Activated CD4-positive, alpha-beta T cell treated with anti-CD3 and anti-CD28 coated beads for 36 hours (primary cell): ENCODE results near the gene ANKRD6. TPM values are rescaled to one million over a fixed set of nuclear protein-coding genes. Genes with fewer than 3 reads are reported as not detected.

Source experiments
- ATAC-seq: fragments of 200-7000 bp; cut with Tn5 transposase; one replicate; pipeline ENCODE4 v1.10.0; 2021; ENCODE audit warnings: mild to moderate bottlenecking, moderate library complexity
- CTCF ChIA-PET: fragments of 350-600 bp; sonication (Branson Sonifier 250); formaldehyde crosslinking; loops from one replicate; lab custom pipeline; 2021; ENCODE audit warnings: antibody characterized with exemption; lab: Charles Lee
- POLR2A ChIA-PET: fragments of 350-600 bp; sonication (Branson Sonifier 250); formaldehyde crosslinking; loops from one replicate; lab custom pipeline; 2021; ENCODE audit warnings: antibody characterized with exemption, inconsistent platforms; lab: Charles Lee
- DNase-seq: peaks from one replicate; pipeline ENCODE4 v3.0.0-alpha.2; 2020
- H3K27ac Mint-ChIP-seq: one replicate; pipeline ENCODE4 v1.8.0; 2021; ENCODE audit warnings: mixed read lengths
- H3K27me3 Mint-ChIP-seq: one replicate; pipeline ENCODE4 v1.8.0; 2021; ENCODE audit warnings: mixed read lengths
- H3K36me3 Mint-ChIP-seq: one replicate; pipeline ENCODE4 v1.8.0; 2021; ENCODE audit warnings: low read depth, mixed read lengths
- H3K4me1 Mint-ChIP-seq: one replicate; pipeline ENCODE4 v1.8.0; 2021; ENCODE audit warnings: mixed read lengths
- H3K4me3 Mint-ChIP-seq: one replicate; pipeline ENCODE4 v1.8.0; 2021; ENCODE audit warnings: mild to moderate bottlenecking, moderate library complexity, mixed read lengths
- H3K9me3 Mint-ChIP-seq: one replicate; pipeline ENCODE4 v1.8.0; 2021; ENCODE audit warnings: low read depth, mixed read lengths
- intact Hi-C, 2 experiments: fragments of 100-400 bp; cut with DNase I in 1 of 2; cut with micrococcal nuclease in 1 of 2; formaldehyde crosslinking; loops; one replicate each; pipeline versions ENCODE4 v1.14.2 to v1.15.1; 2022 to 2024; cut with DNase I, micrococcal nuclease
- total RNA-seq, 2 experiments: library from RNA; stranded (reverse); gene quantifications; one replicate each; pipeline ENCODE4 v1.2.3, GENCODE V29; 2021

Gene ANKRD6
- total RNA-seq, 2 experiments from 2014 or later: 2.8 to 2.9 TPM

- Mint-ChIP-seq H3K36me3 (no peaks in the 10 kb centered on the region), H3K9me3 (no peaks in the 10 kb centered on the region), H3K4me1 (no peaks in the 10 kb centered on the region), H3K27ac (no peak overlapping the region), H3K4me3 (no peak overlapping the region), H3K27me3 (no peaks in the 10 kb centered on the region)
- no peak for ATAC-seq
- ChIA-PET CTCF (interaction anchor here (1.8 kb wide), 1 partner anchor 15 kb away, joined by 5 read pairs; no protein-coding TSS in a partner anchor), POLR2A (no interaction called here)
- DNase-seq: no peak
- intact Hi-C loops: no loop called here
Observed at GRCh38 chr6:89584539-89584938, 151.6 kb downstream of the ANKRD6 start.

GRCh38 chr6:89585154-89585553 lies 152.2 kb downstream of the ANKRD6 start:
- H3K9me3 Mint-ChIP-seq: no peaks in the 10 kb centered on the region
- intact Hi-C loops: no loop called here
- DNase-seq (no peak), ATAC-seq (no peak)
- H3K4me3 Mint-ChIP-seq: no peak overlapping the region
- ChIA-PET CTCF (no interaction called here), POLR2A (no interaction called here)
- no peaks in the 10 kb centered on the region for H3K36me3 Mint-ChIP-seq
- H3K27me3 Mint-ChIP-seq: no peaks in the 10 kb centered on the region
- no peaks in the 10 kb centered on the region for H3K4me1 Mint-ChIP-seq
- no peak overlapping the region for H3K27ac Mint-ChIP-seq

GRCh38 chr6:89589297-89590025 lies 156.5 kb downstream of the ANKRD6 start:
- Mint-ChIP-seq H3K36me3 (no peaks in the 10 kb centered on the region), H3K9me3 (no peaks in the 10 kb centered on the region), H3K4me3 (no peak overlapping the region), H3K27me3 (no peaks in the 10 kb centered on the region), H3K4me1 (no peaks in the 10 kb centered on the region), H3K27ac (no peak overlapping the region)
- no peak for DNase-seq
- ATAC-seq: no peak
- ChIA-PET CTCF (no interaction called here), POLR2A (no interaction called here)
- intact Hi-C loops: no loop called here

- DNase-seq: no peak
- no peak overlapping the region for H3K4me3 Mint-ChIP-seq
- ChIA-PET POLR2A (no interaction called here), CTCF (interaction anchor here (1.3 kb wide), 1 partner anchor 19 kb away, joined by 5 read pairs; no protein-coding TSS in a partner anchor)
- intact Hi-C loops: no loop called here
- no peaks in the 10 kb centered on the region for H3K4me1 Mint-ChIP-seq
- ATAC-seq: no peak
- H3K9me3 Mint-ChIP-seq: no peaks in the 10 kb centered on the region
- H3K27ac Mint-ChIP-seq: no peak overlapping the region
- H3K36me3 Mint-ChIP-seq: no peaks in the 10 kb centered on the region
- no peaks in the 10 kb centered on the region for H3K27me3 Mint-ChIP-seq
Observed at GRCh38 chr6:89590133-89590532, 157.2 kb downstream of the ANKRD6 start.

GRCh38 chr6:89591745-89592144 lies 158.8 kb downstream of the ANKRD6 start:
- ChIA-PET CTCF (interaction anchor here (0.7 to 1.0 kb wide), 2 partner anchors 8 to 17 kb away, joined by 3 to 4 read pairs; no protein-coding TSS in a partner anchor), POLR2A (no interaction called here)
- ATAC-seq (no peak), DNase-seq (no peak)
- intact Hi-C loops: no loop called here
- Mint-ChIP-seq H3K36me3 (no peaks in the 10 kb centered on the region), H3K27me3 (no peaks in the 10 kb centered on the region), H3K27ac (no peak overlapping the region), H3K4me3 (no peak overlapping the region), H3K4me1 (peaks cover 9% of the 10 kb centered on the region), H3K9me3 (no peaks in the 10 kb centered on the region)

- H3K36me3 Mint-ChIP-seq: peaks cover 2% of the 10 kb centered on the region
- intact Hi-C loops: loop anchor here in 1 of 2 experiments (5.0 kb wide), 1 partner anchor 229 kb away; no protein-coding TSS in a partner anchor
- peak overlapping the region; percentile 76 for H3K27ac Mint-ChIP-seq
- ATAC-seq (peak; percentile 90), DNase-seq (peak; percentile 7)
- peaks cover 2% of the 10 kb centered on the region for H3K9me3 Mint-ChIP-seq
- CTCF ChIA-PET: interaction anchor here (0.7 to 1.4 kb wide), 2 partner anchors 14 to 24 kb away, joined by 3 to 4 read pairs; no protein-coding TSS in a partner anchor
- no peaks in the 10 kb centered on the region for H3K27me3 Mint-ChIP-seq
- no peak overlapping the region for H3K4me3 Mint-ChIP-seq
- POLR2A ChIA-PET: no interaction called here
- H3K4me1 Mint-ChIP-seq: peaks cover 9% of the 10 kb centered on the region
Observed at GRCh38 chr6:89596056-89596455, 163.1 kb downstream of the ANKRD6 start.

GRCh38 chr6:89596484-89596883 lies 163.5 kb downstream of the ANKRD6 start:
- Mint-ChIP-seq H3K27me3 (no peaks in the 10 kb centered on the region), H3K9me3 (peaks cover 2% of the 10 kb centered on the region), H3K27ac (peak overlapping the region; percentile 76), H3K4me1 (peaks cover 9% of the 10 kb centered on the region), H3K36me3 (peaks cover 2% of the 10 kb centered on the region), H3K4me3 (no peak overlapping the region)
- POLR2A ChIA-PET: no interaction called here
- DNase-seq (peak; percentile 17), ATAC-seq (peak; percentile 67)
- intact Hi-C loops: loop anchor here in 1 of 2 experiments (5.0 kb wide), 1 partner anchor 229 kb away; no protein-coding TSS in a partner anchor
- CTCF ChIA-PET: interaction anchor here (0.7 kb wide), 1 partner anchor 24 kb away, joined by 3 read pairs; no protein-coding TSS in a partner anchor

GRCh38 chr6:89597372-89597771 lies 164.4 kb downstream of the ANKRD6 start:
- Mint-ChIP-seq H3K9me3 (peaks cover 2% of the 10 kb centered on the region), H3K27me3 (no peaks in the 10 kb centered on the region), H3K4me1 (peaks cover 9% of the 10 kb centered on the region), H3K4me3 (no peak overlapping the region), H3K36me3 (peaks cover 2% of the 10 kb centered on the region), H3K27ac (no peak overlapping the region)
- CTCF ChIA-PET: interaction anchor here (0.6 to 2.2 kb wide), 2 partner anchors 165 to 459 kb away, joined by 3 to 7 read pairs; partner anchors contain the start of gene ANKRD6
- ATAC-seq (no peak), DNase-seq (no peak)
- intact Hi-C loops: loop anchor here in 1 of 2 experiments (5.0 kb wide), 1 partner anchor 230 kb away; no protein-coding TSS in a partner anchor
- POLR2A ChIA-PET: no interaction called here

GRCh38 chr6:89597988-89598387 lies 165.0 kb downstream of the ANKRD6 start:
- ATAC-seq: no peak
- intact Hi-C loops: loop anchor here in 1 of 2 experiments (5.0 kb wide), 1 partner anchor 231 kb away; no protein-coding TSS in a partner anchor
- Mint-ChIP-seq H3K27ac (no peak overlapping the region), H3K36me3 (peaks cover 2% of the 10 kb centered on the region), H3K4me3 (no peak overlapping the region), H3K27me3 (no peaks in the 10 kb centered on the region), H3K4me1 (peaks cover 9% of the 10 kb centered on the region), H3K9me3 (peaks cover 2% of the 10 kb centered on the region)
- no peak for DNase-seq
- ChIA-PET POLR2A (interaction anchor here (0.6 kb wide), 1 partner anchor 306 kb away, joined by 3 read pairs; no protein-coding TSS in a partner anchor), CTCF (interaction anchor here (1.4 to 2.2 kb wide), 2 partner anchors 10 to 165 kb away, joined by 4 to 7 read pairs; partner anchors contain the start of gene ANKRD6)

- intact Hi-C loops: loop anchor here in 1 of 2 experiments (5.0 kb wide), 1 partner anchor 232 kb away; no protein-coding TSS in a partner anchor
- Mint-ChIP-seq H3K4me1 (peaks cover 9% of the 10 kb centered on the region), H3K27ac (no peak overlapping the region), H3K9me3 (peaks cover 2% of the 10 kb centered on the region), H3K27me3 (no peaks in the 10 kb centered on the region), H3K4me3 (no peak overlapping the region), H3K36me3 (peaks cover 2% of the 10 kb centered on the region)
- ChIA-PET POLR2A (interaction anchor here (0.7 kb wide), 1 partner anchor 156 kb away, joined by 3 read pairs; no protein-coding TSS in a partner anchor), CTCF (interaction anchor here (0.5 to 1.5 kb wide), 12 partner anchors 9 to 1610 kb away, joined by 3 to 5 read pairs (median 3); no protein-coding TSS in a partner anchor)
- DNase-seq: no peak
- no peak for ATAC-seq
Observed at GRCh38 chr6:89599727-89600126, 166.8 kb downstream of the ANKRD6 start.

GRCh38 chr6:89602166-89602565 lies 169.2 kb downstream of the ANKRD6 start:
- Mint-ChIP-seq H3K4me1 (no peaks in the 10 kb centered on the region), H3K4me3 (no peak overlapping the region), H3K9me3 (peaks cover 2% of the 10 kb centered on the region), H3K36me3 (peaks cover 2% of the 10 kb centered on the region), H3K27ac (no peak overlapping the region), H3K27me3 (no peaks in the 10 kb centered on the region)
- CTCF ChIA-PET: no interaction called here
- intact Hi-C loops: no loop called here
- POLR2A ChIA-PET: no interaction called here
- ATAC-seq (no peak), DNase-seq (no peak)
